HL-60 (cell line): ENCODE results near the gene FBXO42.

Experiments
- DNase-seq, 2 experiments: peaks; one replicate each; pipeline ENCODE4 v3.0.0-alpha.2; 2010 to 2020; ENCODE audit warnings: low read depth in 1 of 2, low spot score in 1 of 2
- H3K27ac ChIP-seq: fragments of 250-450 bp; sonication (Bioruptor Pico); replicated peaks from 2 replicates; pipeline ENCODE4 v1.5.1; 2020; ENCODE audit warnings: mild to moderate bottlenecking, moderate library complexity
- H3K27me3 ChIP-seq: fragments of 250-450 bp; sonication (Bioruptor Pico); 2 replicates; pipeline ENCODE4 v1.5.1; 2021; ENCODE audit warnings: mild to moderate bottlenecking, moderate library complexity; ENCODE audit not compliant: insufficient read depth, poor library complexity, severe bottlenecking
- H3K4me3 ChIP-seq: replicated peaks from 2 replicates; pipeline ENCODE4 v1.5.1; 2011; ENCODE audit warnings: mild to moderate bottlenecking, control low read depth, low read length; ENCODE audit not compliant: insufficient read depth
- CTCF ChIP-seq: IDR thresholded peaks from one replicate; pipeline ENCODE4 v1.5.1; 2011; ENCODE audit warnings: low read length, control low read depth, inconsistent platforms; ENCODE audit not compliant: insufficient read depth
- GABPA ChIP-seq: IDR thresholded peaks from 2 replicates; pipeline ENCODE4 v1.6.1; 2012; ENCODE audit warnings: low read depth
- POLR2AphosphoS5 ChIP-seq: IDR thresholded peaks from 2 replicates; pipeline ENCODE4 v1.6.1; 2012; ENCODE audit warnings: low read depth
- REST ChIP-seq: IDR thresholded peaks from 2 replicates; pipeline ENCODE4 v1.6.1; 2012; ENCODE audit warnings: low read depth; ENCODE audit not compliant: insufficient replicate concordance
- SPI1 ChIP-seq: IDR thresholded peaks from 2 replicates; pipeline ENCODE4 v1.6.1; 2012; ENCODE audit warnings: low read depth, mild to moderate bottlenecking, borderline replicate concordance

FBXO42 gene

GRCh38 chr1:16232316-16232710, 120.0 kb downstream of the FBXO42 start:
- DNase-seq: no peak
- Histone ChIP-seq H3K27ac (no peak overlapping the region), H3K4me3 (no peak overlapping the region), H3K27me3 (no peaks in the 10 kb centered on the region)
- no peak for TF ChIP-seq REST
- TF ChIP-seq SPI1: no peak
- TF ChIP-seq GABPA: no peak
- TF ChIP-seq CTCF: no peak
- TF ChIP-seq POLR2AphosphoS5: no peak

GRCh38 chr1:16231331-16232315, 120.7 kb downstream of the FBXO42 start:
- TF ChIP-seq SPI1: no peak
- TF ChIP-seq GABPA: no peak
- TF ChIP-seq CTCF: no peak
- no peak for TF ChIP-seq POLR2AphosphoS5
- TF ChIP-seq REST: no peak
- no peak for DNase-seq
- no peak overlapping the region for H3K27ac ChIP-seq
- H3K4me3 ChIP-seq: no peak overlapping the region
- H3K27me3 ChIP-seq: no peaks in the 10 kb centered on the region

- TF ChIP-seq CTCF (no peak), REST (no peak), POLR2AphosphoS5 (no peak), GABPA (no peak), SPI1 (no peak)
- no peak overlapping the region for H3K4me3 ChIP-seq
- DNase-seq: no peak
- H3K27me3 ChIP-seq: no peaks in the 10 kb centered on the region
- no peak overlapping the region for H3K27ac ChIP-seq
These were observed 121.5 kb downstream of the FBXO42 start for GRCh38 chr1:16230744-16231143.
